ENCODE results near the gene PIR. TPM values are rescaled to one million over a fixed set of nuclear protein-coding genes. Genes with fewer than 3 reads are reported as not detected.

PIR gene
- total RNA-seq, 1 donor from 2014 or later: 45.0 TPM

DNA sequence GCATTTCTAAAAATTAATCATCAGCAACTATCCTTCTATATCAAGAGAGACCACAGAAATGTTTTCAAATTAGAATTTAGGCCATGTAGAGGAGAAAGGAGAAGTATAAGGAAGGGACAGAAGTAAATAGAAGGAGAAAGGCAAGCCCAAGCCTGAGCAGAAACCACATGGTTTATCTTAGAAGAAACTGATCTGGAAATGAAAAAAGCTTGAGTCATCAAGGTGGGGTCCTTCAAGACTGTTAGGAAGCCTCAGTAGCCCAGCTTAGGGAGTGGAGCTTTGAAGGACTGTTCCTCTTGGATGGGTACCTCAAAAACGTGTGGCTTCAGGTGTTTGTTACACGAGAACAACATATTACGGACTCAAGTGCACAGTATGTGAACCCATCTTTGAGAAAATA lies 12.0 kb upstream of the PIR start:
- Histone ChIP-seq H2AFZ (replicated peaks) (no peak overlapping the region), H3K4me3 (no peak overlapping the region), H4K20me1 (ENCODE audit: low read depth) (no peaks in the 10 kb centered on the region), H3K27me3 (no peaks in the 10 kb centered on the region), H3K79me2 (ENCODE audit: low read depth) (no peaks in the 10 kb centered on the region), H3K9me3 (ENCODE audit: low read depth) (no peaks in the 10 kb centered on the region), H3K27ac (no peak overlapping the region), H3F3A (ENCODE audit: low read depth) (no peaks in the 10 kb centered on the region), H3K36me3 (no peaks in the 10 kb centered on the region), H3K9ac (no peak overlapping the region), H3K4me1 (no peaks in the 10 kb centered on the region), H3K4me2 (no peak overlapping the region)
- Mint-ChIP-seq H3K9me3 (no peaks in the 10 kb centered on the region), H3K27ac (no peak overlapping the region), H3K4me1 (no peaks in the 10 kb centered on the region), H3K27me3 (ENCODE audit: insufficient read depth, low read depth) (no peaks in the 10 kb centered on the region), H3K36me3 (no peaks in the 10 kb centered on the region), H3K4me3 (no peak overlapping the region)
- TF ChIP-seq, protein P1, sequence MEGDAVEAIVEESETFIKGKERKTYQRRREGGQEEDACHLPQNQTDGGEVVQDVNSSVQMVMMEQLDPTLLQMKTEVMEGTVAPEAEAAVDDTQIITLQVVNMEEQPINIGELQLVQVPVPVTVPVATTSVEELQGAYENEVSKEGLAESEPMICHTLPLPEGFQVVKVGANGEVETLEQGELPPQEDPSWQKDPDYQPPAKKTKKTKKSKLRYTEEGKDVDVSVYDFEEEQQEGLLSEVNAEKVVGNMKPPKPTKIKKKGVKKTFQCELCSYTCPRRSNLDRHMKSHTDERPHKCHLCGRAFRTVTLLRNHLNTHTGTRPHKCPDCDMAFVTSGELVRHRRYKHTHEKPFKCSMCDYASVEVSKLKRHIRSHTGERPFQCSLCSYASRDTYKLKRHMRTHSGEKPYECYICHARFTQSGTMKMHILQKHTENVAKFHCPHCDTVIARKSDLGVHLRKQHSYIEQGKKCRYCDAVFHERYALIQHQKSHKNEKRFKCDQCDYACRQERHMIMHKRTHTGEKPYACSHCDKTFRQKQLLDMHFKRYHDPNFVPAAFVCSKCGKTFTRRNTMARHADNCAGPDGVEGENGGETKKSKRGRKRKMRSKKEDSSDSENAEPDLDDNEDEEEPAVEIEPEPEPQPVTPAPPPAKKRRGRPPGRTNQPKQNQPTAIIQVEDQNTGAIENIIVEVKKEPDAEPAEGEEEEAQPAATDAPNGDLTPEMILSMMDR (IDR thresholded peaks at IDR 0.05): no peak
- TF ChIP-seq EZH2 (IDR thresholded peaks at IDR 0.05) (no peak), EZH2phosphoT487 (IDR thresholded peaks at IDR 0.05) (no peak)
- no peak for DNase-seq (ENCODE audit: low spot score)

DNA sequence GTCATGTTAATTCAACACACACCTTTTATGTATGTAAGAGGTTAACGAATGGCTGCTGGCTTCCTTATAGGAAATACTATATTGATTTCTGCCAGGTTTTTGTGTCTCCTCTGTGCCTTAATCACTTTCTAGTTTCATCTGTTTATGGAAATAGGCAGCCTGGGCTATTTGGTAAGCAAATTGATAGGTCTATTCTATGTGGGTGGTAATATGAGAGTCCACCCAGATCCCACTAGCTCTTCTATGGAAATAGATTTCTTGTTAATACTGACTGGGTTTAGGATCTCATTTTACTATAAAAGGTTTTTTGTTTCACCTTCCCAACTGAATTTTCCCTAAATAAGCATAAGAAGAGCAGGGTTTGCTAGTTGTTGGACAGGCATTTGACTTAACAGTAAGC lies 11.5 kb upstream of the PIR start:
- H3K9me3 Mint-ChIP-seq: no peaks in the 10 kb centered on the region
- Histone ChIP-seq H4K20me1 (ENCODE audit: low read depth) (no peaks in the 10 kb centered on the region), H3K4me3 (no peak overlapping the region), H2AFZ (replicated peaks) (no peak overlapping the region), H3K4me1 (no peaks in the 10 kb centered on the region), H3K36me3 (no peaks in the 10 kb centered on the region), H3F3A (ENCODE audit: low read depth) (no peaks in the 10 kb centered on the region), H3K9ac (no peak overlapping the region), H3K9me3 (ENCODE audit: low read depth) (no peaks in the 10 kb centered on the region), H3K27ac (no peak overlapping the region), H3K4me2 (no peak overlapping the region), H3K27me3 (no peaks in the 10 kb centered on the region), H3K79me2 (ENCODE audit: low read depth) (no peaks in the 10 kb centered on the region)
- no peaks in the 10 kb centered on the region for H3K36me3 Mint-ChIP-seq
- TF ChIP-seq EZH2 (IDR thresholded peaks at IDR 0.05) (no peak), EZH2phosphoT487 (IDR thresholded peaks at IDR 0.05) (no peak)
- TF ChIP-seq, protein P1 (IDR thresholded peaks at IDR 0.05): no peak
- no peak for DNase-seq (ENCODE audit: low spot score)
- H3K4me3 Mint-ChIP-seq: no peak overlapping the region
- H3K27ac Mint-ChIP-seq: no peak overlapping the region
- H3K4me1 Mint-ChIP-seq: no peaks in the 10 kb centered on the region
- H3K27me3 Mint-ChIP-seq (ENCODE audit: insufficient read depth, low read depth): no peaks in the 10 kb centered on the region

DNA sequence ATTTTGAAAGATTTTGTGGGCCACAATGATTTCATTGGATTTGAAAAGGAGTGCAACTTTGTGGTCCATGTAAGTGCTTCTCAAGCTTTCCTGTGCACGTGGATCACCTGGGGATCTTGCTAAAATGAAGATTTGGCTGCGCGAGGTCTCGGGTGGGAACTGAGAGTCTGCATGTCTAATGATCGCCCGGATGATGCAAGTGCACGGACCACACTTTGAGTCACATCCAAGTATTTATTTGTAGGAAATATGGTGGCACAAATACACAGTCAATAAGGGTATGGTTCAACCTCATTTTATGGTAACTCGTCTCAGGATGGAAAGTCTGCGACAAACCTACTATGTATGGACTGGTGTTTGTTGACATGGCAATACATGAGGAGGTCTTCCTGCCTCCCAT lies 8.4 kb upstream of the PIR start:
- Mint-ChIP-seq H3K4me3 (no peak overlapping the region), H3K27me3 (ENCODE audit: insufficient read depth, low read depth) (no peaks in the 10 kb centered on the region), H3K4me1 (peaks cover 2% of the 10 kb centered on the region), H3K9me3 (no peaks in the 10 kb centered on the region), H3K27ac (no peak overlapping the region), H3K36me3 (no peaks in the 10 kb centered on the region)
- TF ChIP-seq EZH2phosphoT487 (IDR thresholded peaks at IDR 0.05) (no peak), EZH2 (IDR thresholded peaks at IDR 0.05) (no peak)
- TF ChIP-seq, protein P1 (IDR thresholded peaks at IDR 0.05): no peak
- Histone ChIP-seq H3K4me3 (no peak overlapping the region), H3K9ac (no peak overlapping the region), H4K20me1 (ENCODE audit: low read depth) (no peaks in the 10 kb centered on the region), H3F3A (ENCODE audit: low read depth) (no peaks in the 10 kb centered on the region), H3K9me3 (ENCODE audit: low read depth) (no peaks in the 10 kb centered on the region), H3K4me2 (no peak overlapping the region), H2AFZ (replicated peaks) (no peak overlapping the region), H3K4me1 (no peaks in the 10 kb centered on the region), H3K79me2 (ENCODE audit: low read depth) (no peaks in the 10 kb centered on the region), H3K27me3 (no peaks in the 10 kb centered on the region), H3K36me3 (no peaks in the 10 kb centered on the region), H3K27ac (no peak overlapping the region)
- no peak for DNase-seq (ENCODE audit: low spot score)
